Astrocyte (in vitro differentiated cells and primary cell): ENCODE measurements around the gene MAGT1. TPM values are rescaled to one million over a fixed set of nuclear protein-coding genes. Genes with fewer than 3 reads are reported as not detected.

Experiments
- DNase-seq: peaks from one replicate; pipeline ENCODE4 v3.0.0-alpha.2; 2010; ENCODE audit warnings: low read depth
- FAIRE-seq: peaks from 2 replicates; lab custom pipeline; 2011; peaks lifted over from hg19 to GRCh38; lab: Jason Lieb, UNC
- H2AFZ ChIP-seq: 2 replicates; pipeline ENCODE4 v1.6.0; 2012; ENCODE audit warnings: low read depth, low read length, inconsistent platforms
- H3K27ac ChIP-seq: 2 replicates; pipeline ENCODE4 v1.5.1; 2011; ENCODE audit warnings: low read depth, low read length, inconsistent platforms
- H3K27me3 ChIP-seq: 2 replicates; pipeline ENCODE4 v1.6.0; 2011; ENCODE audit warnings: low read length, inconsistent platforms; ENCODE audit not compliant: insufficient read depth
- H3K36me3 ChIP-seq: 2 replicates; pipeline ENCODE4 v1.5.1; 2011; ENCODE audit warnings: low read length, inconsistent platforms; ENCODE audit not compliant: insufficient read depth
- H3K4me1 ChIP-seq: 2 replicates; pipeline ENCODE4 v1.5.1; 2011; ENCODE audit warnings: low read length, inconsistent platforms; ENCODE audit not compliant: insufficient read depth
- H3K4me2 ChIP-seq: 2 replicates; pipeline ENCODE4 v1.6.0; 2012; ENCODE audit warnings: low read length, inconsistent platforms
- H3K4me3 ChIP-seq: 2 replicates; pipeline ENCODE4 v1.5.1; 2011; ENCODE audit warnings: low read depth, mild to moderate bottlenecking, low read length, inconsistent platforms; ENCODE audit not compliant: insufficient read depth
- H3K79me2 ChIP-seq: 2 replicates; pipeline ENCODE4 v1.6.0; 2012; ENCODE audit warnings: mild to moderate bottlenecking, low read length, inconsistent platforms; ENCODE audit not compliant: insufficient read depth
- H3K9ac ChIP-seq: 2 replicates; pipeline ENCODE4 v1.6.0; 2012; ENCODE audit warnings: mild to moderate bottlenecking, low read length, inconsistent platforms
- H3K9me3 ChIP-seq: 2 replicates; pipeline ENCODE4 v1.5.1; 2012; ENCODE audit warnings: low read depth, mild to moderate bottlenecking, low read length, inconsistent platforms; ENCODE audit not compliant: insufficient read depth
- H4K20me1 ChIP-seq: 2 replicates; pipeline ENCODE4 v1.6.0; 2012; ENCODE audit warnings: low read length, inconsistent platforms; ENCODE audit not compliant: insufficient read depth
- H3K27ac Mint-ChIP-seq: one replicate; pipeline ENCODE4 v1.8.0; 2021; ENCODE audit warnings: mild to moderate bottlenecking, mixed read lengths; ENCODE audit not compliant: unreplicated experiment
- H3K27me3 Mint-ChIP-seq: one replicate; pipeline ENCODE4 v1.8.0; 2021; ENCODE audit warnings: low read depth, mixed read lengths; ENCODE audit not compliant: unreplicated experiment
- H3K36me3 Mint-ChIP-seq: one replicate; pipeline ENCODE4 v1.8.0; 2021; ENCODE audit warnings: low read depth, mixed read lengths; ENCODE audit not compliant: unreplicated experiment
- H3K4me1 Mint-ChIP-seq: one replicate; pipeline ENCODE4 v1.8.0; 2021; ENCODE audit warnings: low read depth, mixed read lengths; ENCODE audit not compliant: unreplicated experiment
- H3K4me3 Mint-ChIP-seq: one replicate; pipeline ENCODE4 v1.8.0; 2021; ENCODE audit warnings: mild to moderate bottlenecking, moderate library complexity, mixed read lengths; ENCODE audit not compliant: unreplicated experiment
- H3K9me3 Mint-ChIP-seq: one replicate; pipeline ENCODE4 v1.8.0; 2021; ENCODE audit warnings: mild to moderate bottlenecking, mixed read lengths; ENCODE audit not compliant: unreplicated experiment
- CTCF ChIP-seq: IDR thresholded peaks from 2 replicates; pipeline ENCODE4 v1.5.1; 2011; ENCODE audit warnings: low read depth, mild to moderate bottlenecking, inconsistent platforms, low read length, moderate library complexity; ENCODE audit not compliant: insufficient read depth
- EZH2 ChIP-seq: IDR thresholded peaks from 2 replicates; pipeline ENCODE4 v1.6.1; 2012; ENCODE audit warnings: mild to moderate bottlenecking, low read length, inconsistent platforms; ENCODE audit not compliant: insufficient read depth
- total RNA-seq: library from RNA; stranded (reverse); gene quantifications from 2 replicates; pipeline ENCODE4 v1.2.1, GENCODE V29; 2021

Gene MAGT1
- total RNA-seq, 1 donor from 2014 or later, result 84.3 TPM

- H3K4me1 Mint-ChIP-seq, result no peaks in the 10 kb centered on the region
- H3K4me3 Mint-ChIP-seq, result no peak overlapping the region
- no peak for TF ChIP-seq EZH2
- TF ChIP-seq CTCF, result no peak
- Histone ChIP-seq H3K4me2 (no peak overlapping the region), H3K27me3 (no peaks in the 10 kb centered on the region), H3K9me3 (no peaks in the 10 kb centered on the region), H2AFZ (no peak overlapping the region), H3K27ac (no peak overlapping the region), H4K20me1 (no peaks in the 10 kb centered on the region), H3K4me1 (no peaks in the 10 kb centered on the region), H3K79me2 (no peaks in the 10 kb centered on the region), H3K4me3 (no peak overlapping the region), H3K36me3 (no peaks in the 10 kb centered on the region), H3K9ac (no peak overlapping the region)
- no peaks in the 10 kb centered on the region for H3K9me3 Mint-ChIP-seq
- FAIRE-seq (peak; percentile 13), DNase-seq (no peak)
- no peaks in the 10 kb centered on the region for H3K27me3 Mint-ChIP-seq
- no peak overlapping the region for H3K27ac Mint-ChIP-seq
- peaks cover 9% of the 10 kb centered on the region for H3K36me3 Mint-ChIP-seq
Measured at GRCh38 chrX:77820091-77820727, 75.0 kb downstream of the MAGT1 start.

GRCh38 chrX:77814210-77814609 lies 81.0 kb downstream of the MAGT1 start:
- Histone ChIP-seq H3K36me3 (no peaks in the 10 kb centered on the region), H2AFZ (no peak overlapping the region), H3K4me2 (no peak overlapping the region), H3K27me3 (no peaks in the 10 kb centered on the region), H3K9me3 (no peaks in the 10 kb centered on the region), H4K20me1 (no peaks in the 10 kb centered on the region), H3K4me1 (no peaks in the 10 kb centered on the region), H3K4me3 (no peak overlapping the region), H3K27ac (no peak overlapping the region), H3K9ac (no peak overlapping the region), H3K79me2 (no peaks in the 10 kb centered on the region)
- Mint-ChIP-seq H3K36me3 (no peaks in the 10 kb centered on the region), H3K27me3 (no peaks in the 10 kb centered on the region), H3K27ac (no peak overlapping the region), H3K9me3 (no peaks in the 10 kb centered on the region), H3K4me3 (no peak overlapping the region), H3K4me1 (no peaks in the 10 kb centered on the region)
- no peak for DNase-seq
- TF ChIP-seq EZH2 (no peak), CTCF (no peak)
- no peak for FAIRE-seq

GRCh38 chrX:77802201-77802600 lies 93.0 kb downstream of the MAGT1 start:
- Histone ChIP-seq H3K9me3 (no peaks in the 10 kb centered on the region), H3K4me1 (no peaks in the 10 kb centered on the region), H3K27ac (no peak overlapping the region), H3K4me2 (no peak overlapping the region), H3K79me2 (no peaks in the 10 kb centered on the region), H2AFZ (no peak overlapping the region), H3K27me3 (no peaks in the 10 kb centered on the region), H4K20me1 (no peaks in the 10 kb centered on the region), H3K4me3 (no peak overlapping the region), H3K36me3 (no peaks in the 10 kb centered on the region), H3K9ac (no peak overlapping the region)
- DNase-seq (no peak), FAIRE-seq (no peak)
- Mint-ChIP-seq H3K4me1 (no peaks in the 10 kb centered on the region), H3K27me3 (no peaks in the 10 kb centered on the region), H3K4me3 (no peak overlapping the region), H3K27ac (no peak overlapping the region), H3K9me3 (no peaks in the 10 kb centered on the region), H3K36me3 (no peaks in the 10 kb centered on the region)
- TF ChIP-seq EZH2 (no peak), CTCF (no peak)
